ENCODE measurements around the gene LRRN2. TPM values are rescaled to one million over a fixed set of nuclear protein-coding genes. Genes with fewer than 3 reads are reported as not detected.

LRRN2 gene
- total RNA-seq, 1 experiment from 2014 or later = 5.3 TPM

- H3K4me3 Mint-ChIP-seq = no peak overlapping the region
- peaks cover 21% of the 10 kb centered on the region for H3K9me3 Mint-ChIP-seq
- H3K27ac Mint-ChIP-seq = no peak overlapping the region
- DNase-seq (ENCODE audit: low spot score) (no peak), ATAC-seq (no peak)
- H3K27me3 Mint-ChIP-seq (ENCODE audit: low read depth) = peaks cover 45% of the 10 kb centered on the region
- POLR2A ChIA-PET = no interaction called here
- CTCF ChIA-PET = interaction anchor here (1.0 kb wide), 2 partner anchors 15 to 73 kb away, joined by 3 read pairs; no protein-coding TSS in a partner anchor
- TF ChIP-seq AFF4 (CRISPR knock-in tag; IDR thresholded peaks at IDR 0.05; ENCODE audit: borderline replicate concordance) (no peak), ZNF423 (CRISPR knock-in tag; IDR thresholded peaks at IDR 0.05) (no peak), RORB (CRISPR knock-in tag; IDR thresholded peaks at IDR 0.05) (no peak), ZNF416 (CRISPR knock-in tag; IDR thresholded peaks at IDR 0.05) (no peak)
- H3K4me1 Mint-ChIP-seq = peaks cover 27% of the 10 kb centered on the region
- peaks cover 11% of the 10 kb centered on the region for H3K36me3 Mint-ChIP-seq
Observed at GRCh38 chr1:204733869-204734596, 48.5 kb upstream of the LRRN2 start.

- Mint-ChIP-seq H3K36me3 (peaks cover 3% of the 10 kb centered on the region), H3K27me3 (ENCODE audit: low read depth) (peaks cover 51% of the 10 kb centered on the region), H3K4me3 (no peak overlapping the region), H3K9me3 (peaks cover 13% of the 10 kb centered on the region), H3K27ac (no peak overlapping the region), H3K4me1 (peaks cover 27% of the 10 kb centered on the region)
- ChIA-PET POLR2A (no interaction called here), CTCF (interaction anchor here (1.2 to 2.8 kb wide), 3 partner anchors 13 to 59 kb away, joined by 6 to 23 read pairs (median 11); no protein-coding TSS in a partner anchor)
- ATAC-seq (no peak), DNase-seq (ENCODE audit: low spot score) (no peak)
- no peak for TF ChIP-seq CDX4 (CRISPR knock-in tag; IDR thresholded peaks at IDR 0.05; ENCODE audit: borderline replicate concordance)
- TF ChIP-seq GTF2I (CRISPR knock-in tag; conservative IDR thresholded peaks at IDR 0.05) = no peak
- TF ChIP-seq MYBL2 (CRISPR knock-in tag; IDR thresholded peaks at IDR 0.05) = no peak
- no peak for TF ChIP-seq ZNF281 (CRISPR knock-in tag; IDR thresholded peaks at IDR 0.05)
- no peak for TF ChIP-seq KAT7 (CRISPR knock-in tag; IDR thresholded peaks at IDR 0.05; ENCODE audit: borderline replicate concordance)
- TF ChIP-seq ATF6 (CRISPR knock-in tag; IDR thresholded peaks at IDR 0.05) = no peak
- TF ChIP-seq NFE2L1 (CRISPR knock-in tag; IDR thresholded peaks at IDR 0.05) = no peak
- TF ChIP-seq ZNF317 (CRISPR knock-in tag; IDR thresholded peaks at IDR 0.05; ENCODE audit: borderline replicate concordance, low read depth) = no peak
- no peak for TF ChIP-seq CREM (CRISPR knock-in tag; IDR thresholded peaks at IDR 0.05)
- TF ChIP-seq MLX (CRISPR knock-in tag; IDR thresholded peaks at IDR 0.05) = no peak
- TF ChIP-seq FOXK1 (CRISPR knock-in tag; IDR thresholded peaks at IDR 0.05) = no peak
- no peak for TF ChIP-seq NR1H2 (CRISPR knock-in tag; IDR thresholded peaks at IDR 0.05)
- no peak for TF ChIP-seq JUN (CRISPR knock-in tag; IDR thresholded peaks at IDR 0.05)
- no peak for TF ChIP-seq USF2 (CRISPR knock-in tag; IDR thresholded peaks at IDR 0.05)
Observed at GRCh38 chr1:204733289-204733688, 47.8 kb upstream of the LRRN2 start.

All from WTC11 (cell line).